Thoracic aorta (tissue), 2 donors: ENCODE results near the gene ZNF407. TPM values are rescaled to one million over a fixed set of nuclear protein-coding genes. Genes with fewer than 3 reads are reported as not detected.

Source experiments
- ATAC-seq: fragments of 150-250 bp; one replicate; pipeline ENCODE4 v1.8.0; 2017; ENCODE audit warnings: low read depth; ENCODE audit not compliant: insufficient number of reproducible peaks, low FRiP score
- DNase-seq: peaks from one replicate; pipeline ENCODE4 v3.0.0-alpha.2; 2020; ENCODE audit warnings: low spot score
- H3K27ac ChIP-seq, 2 donors: fragments of 200-600 bp; sonication (generic); 1 replicate in 1 of 2; 2 replicates in 1 of 2; pipeline ENCODE4 v1.5.1; 2016; ENCODE audit warnings: mild to moderate bottlenecking in 2 of 2, moderate library complexity in 2 of 2
- H3K27me3 ChIP-seq: fragments of 200-600 bp; sonication (generic); replicated peaks from 2 replicates; pipeline ENCODE4 v1.6.0; 2016; ENCODE audit warnings: mild to moderate bottlenecking; ENCODE audit not compliant: insufficient read depth
- H3K36me3 ChIP-seq: fragments of 200-600 bp; sonication (generic); one replicate; pipeline ENCODE4 v1.5.1; 2016
- H3K4me1 ChIP-seq, 2 donors: fragments of 200-600 bp; sonication (generic); 1 replicate in 1 of 2; 2 replicates in 1 of 2; pipeline versions ENCODE4 v1.5.1 to v1.6.0; 2016; ENCODE audit warnings: low read depth in 2 of 2, mild to moderate bottlenecking in 1 of 2; ENCODE audit not compliant: control insufficient read depth in 1 of 2
- H3K4me3 ChIP-seq: fragments of 200-600 bp; sonication (generic); 2 replicates; pipeline ENCODE4 v1.5.1; 2016; ENCODE audit warnings: mild to moderate bottlenecking
- H3K9me3 ChIP-seq: fragments of 200-600 bp; sonication (generic); 2 replicates; pipeline ENCODE4 v1.5.1; 2016
- total RNA-seq, 2 donors: library from RNA; depleted of rRNA; stranded (reverse); fragments of >200 nt; gene quantifications; one replicate each; pipeline versions ENCODE4 v1.1.0 to v1.2.3, GENCODE V29; 2016
- TF ChIP-seq, protein P1 (sequence below): fragments of 200-600 bp; sonication (generic); IDR thresholded peaks from one replicate; pipeline ENCODE4 v1.5.1; 2019; ENCODE audit warnings: antibody characterized with exemption

ZNF407 gene
- total RNA-seq, 2 donors from 2014 or later = 18.7 to 26.7 TPM

DNA sequence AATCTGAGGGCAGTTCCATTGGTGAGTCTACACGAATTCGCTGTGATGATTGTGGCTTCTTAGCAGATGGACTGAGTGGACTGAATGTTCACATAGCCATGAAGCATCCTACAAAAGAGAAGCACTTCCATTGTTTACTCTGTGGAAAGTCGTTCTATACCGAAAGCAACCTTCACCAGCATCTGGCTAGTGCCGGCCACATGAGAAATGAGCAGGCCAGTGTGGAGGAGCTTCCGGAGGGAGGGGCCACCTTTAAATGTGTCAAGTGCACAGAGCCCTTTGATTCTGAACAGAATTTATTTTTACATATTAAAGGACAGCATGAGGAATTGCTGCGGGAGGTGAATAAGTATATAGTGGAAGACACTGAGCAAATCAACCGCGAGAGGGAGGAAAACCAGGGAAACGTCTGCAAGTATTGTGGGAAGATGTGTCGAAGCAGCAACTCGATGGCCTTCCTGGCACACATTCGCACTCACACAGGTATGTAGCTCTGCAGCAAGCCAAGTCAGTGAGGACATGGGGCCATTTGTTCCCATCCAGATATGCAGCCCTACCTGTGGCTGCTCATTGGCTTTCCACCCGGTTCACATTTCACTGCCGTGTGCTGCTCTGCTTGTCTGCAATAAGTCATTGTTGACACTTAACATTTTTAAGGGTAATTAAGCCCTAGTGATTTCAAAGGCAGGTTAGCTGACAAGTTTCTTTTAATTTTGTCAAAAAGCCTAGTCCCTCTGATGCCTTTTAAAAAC is 37.7 kb downstream of the ZNF407 start:
- Histone ChIP-seq H3K27ac (no peak overlapping the region), H3K4me3 (no peak overlapping the region), H3K36me3 (peaks cover 20% of the 10 kb centered on the region), H3K4me1 (no peaks in the 10 kb centered on the region), H3K27me3 (no peaks in the 10 kb centered on the region), H3K9me3 (no peaks in the 10 kb centered on the region)
- TF ChIP-seq, protein P1, sequence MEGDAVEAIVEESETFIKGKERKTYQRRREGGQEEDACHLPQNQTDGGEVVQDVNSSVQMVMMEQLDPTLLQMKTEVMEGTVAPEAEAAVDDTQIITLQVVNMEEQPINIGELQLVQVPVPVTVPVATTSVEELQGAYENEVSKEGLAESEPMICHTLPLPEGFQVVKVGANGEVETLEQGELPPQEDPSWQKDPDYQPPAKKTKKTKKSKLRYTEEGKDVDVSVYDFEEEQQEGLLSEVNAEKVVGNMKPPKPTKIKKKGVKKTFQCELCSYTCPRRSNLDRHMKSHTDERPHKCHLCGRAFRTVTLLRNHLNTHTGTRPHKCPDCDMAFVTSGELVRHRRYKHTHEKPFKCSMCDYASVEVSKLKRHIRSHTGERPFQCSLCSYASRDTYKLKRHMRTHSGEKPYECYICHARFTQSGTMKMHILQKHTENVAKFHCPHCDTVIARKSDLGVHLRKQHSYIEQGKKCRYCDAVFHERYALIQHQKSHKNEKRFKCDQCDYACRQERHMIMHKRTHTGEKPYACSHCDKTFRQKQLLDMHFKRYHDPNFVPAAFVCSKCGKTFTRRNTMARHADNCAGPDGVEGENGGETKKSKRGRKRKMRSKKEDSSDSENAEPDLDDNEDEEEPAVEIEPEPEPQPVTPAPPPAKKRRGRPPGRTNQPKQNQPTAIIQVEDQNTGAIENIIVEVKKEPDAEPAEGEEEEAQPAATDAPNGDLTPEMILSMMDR = no peak
- DNase-seq (no peak), ATAC-seq (no peak)

DNA sequence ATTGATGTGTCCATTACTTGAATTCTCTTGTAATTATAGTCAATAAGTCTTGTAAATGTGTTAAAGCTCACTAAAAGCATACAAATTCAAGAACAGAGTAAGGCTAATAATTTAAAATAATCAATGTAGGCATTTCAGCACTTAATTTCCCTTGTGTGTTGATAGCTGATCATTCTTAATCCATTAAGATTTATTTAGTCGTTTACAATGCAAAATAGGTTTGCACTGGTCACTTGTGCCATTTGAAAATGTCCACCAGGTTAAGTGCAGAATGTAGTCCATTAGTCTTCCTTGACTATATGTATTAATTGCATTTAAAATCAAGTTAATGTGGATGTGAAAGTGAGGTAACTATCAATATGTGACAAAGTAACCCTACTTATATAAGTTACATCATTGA is 39.4 kb downstream of the ZNF407 start:
- no peak for DNase-seq
- no peak for ATAC-seq
- no peak overlapping the region for H3K4me3 ChIP-seq
- H3K27me3 ChIP-seq = no peaks in the 10 kb centered on the region
- no peak overlapping the region for H3K27ac ChIP-seq
- no peaks in the 10 kb centered on the region for H3K9me3 ChIP-seq
- TF ChIP-seq, protein P1 = no peak
- H3K36me3 ChIP-seq = peaks cover 18% of the 10 kb centered on the region
- no peaks in the 10 kb centered on the region for H3K4me1 ChIP-seq

DNA sequence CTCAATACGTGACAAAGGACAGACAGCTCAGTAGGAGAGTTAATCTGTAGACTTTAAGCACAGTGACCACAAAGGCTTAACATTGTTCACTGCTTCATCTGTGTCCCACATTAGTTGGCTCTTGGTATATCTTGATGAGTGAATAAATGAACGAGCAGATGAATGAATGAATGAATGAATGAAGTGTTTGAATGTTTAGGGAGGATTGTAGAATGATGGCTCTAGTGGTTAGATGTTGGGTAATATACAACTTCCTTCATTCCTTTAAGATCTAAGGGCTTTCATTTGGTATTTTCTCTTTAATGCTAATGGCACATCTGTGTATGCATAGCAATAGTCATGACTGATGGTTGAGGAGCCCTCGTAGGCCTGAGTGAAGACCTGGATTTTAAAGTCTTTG is 40.5 kb downstream of the ZNF407 start:
- TF ChIP-seq, protein P1 = no peak
- H3K27me3 ChIP-seq = no peaks in the 10 kb centered on the region
- ATAC-seq (no peak), DNase-seq (no peak)
- no peak overlapping the region for H3K4me3 ChIP-seq
- no peaks in the 10 kb centered on the region for H3K4me1 ChIP-seq
- no peak overlapping the region for H3K27ac ChIP-seq
- H3K9me3 ChIP-seq = no peaks in the 10 kb centered on the region
- H3K36me3 ChIP-seq = peaks cover 9% of the 10 kb centered on the region

DNA sequence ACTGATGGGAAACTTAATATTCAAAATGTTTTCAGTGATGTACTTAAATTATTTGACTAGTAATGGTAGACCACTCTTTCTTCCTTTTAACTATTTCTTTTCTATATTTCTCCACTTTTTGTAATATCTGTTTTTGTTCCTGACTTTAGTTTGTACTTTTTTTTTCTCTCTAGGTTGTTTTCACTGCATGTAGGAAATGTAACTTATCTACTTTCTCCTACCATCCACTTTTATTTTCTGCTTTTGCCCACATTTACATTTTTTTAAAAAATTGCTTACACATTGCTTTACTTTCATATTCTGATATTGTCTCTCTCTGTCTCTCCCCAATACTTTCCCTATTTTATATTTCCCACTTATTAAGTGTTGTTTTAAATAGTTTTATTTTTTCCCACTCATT is 47.0 kb downstream of the ZNF407 start:
- Histone ChIP-seq H3K36me3 (no peaks in the 10 kb centered on the region), H3K4me1 (peaks cover 0 to 4% of the 10 kb centered on the region in 2 donors), H3K27me3 (no peaks in the 10 kb centered on the region), H3K4me3 (no peak overlapping the region), H3K9me3 (no peaks in the 10 kb centered on the region), H3K27ac (no peak overlapping the region)
- no peak for ATAC-seq
- no peak for DNase-seq
- TF ChIP-seq, protein P1 = no peak

DNA sequence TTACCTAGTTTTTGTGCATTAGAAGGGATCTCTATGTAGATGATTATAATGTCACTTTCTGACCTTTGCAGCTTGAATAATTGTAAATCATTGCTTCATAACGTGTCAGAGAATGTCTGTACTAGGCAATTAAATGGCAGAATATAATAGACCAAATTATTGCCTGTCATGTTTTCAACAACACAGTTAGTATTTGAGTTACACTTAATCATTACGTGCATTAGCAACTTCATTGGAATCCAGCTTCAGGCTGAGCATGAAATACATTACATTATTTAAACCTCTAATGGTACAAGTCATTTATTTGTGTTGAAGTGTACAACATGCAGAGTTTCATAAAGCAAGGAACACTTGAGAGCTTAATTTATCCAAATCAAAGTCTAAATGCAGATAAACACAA is 48.0 kb downstream of the ZNF407 start:
- Histone ChIP-seq H3K4me1 (peaks cover 0 to 4% of the 10 kb centered on the region in 2 donors), H3K4me3 (no peak overlapping the region), H3K36me3 (no peaks in the 10 kb centered on the region), H3K27ac (no peak overlapping the region), H3K9me3 (no peaks in the 10 kb centered on the region), H3K27me3 (no peaks in the 10 kb centered on the region)
- ATAC-seq = no peak
- no peak for DNase-seq
- TF ChIP-seq, protein P1 = no peak
